ENCODE measurements around the gene DNAJC15. TPM values are rescaled to one million over a fixed set of nuclear protein-coding genes. Genes with fewer than 3 reads are reported as not detected.
"Not testable (repeated sequence)": the region's sequence is repeated elsewhere in the genome, so short reads cannot be mapped to it uniquely, and the experiment has no call there.

DNAJC15 gene
- total RNA-seq, 2 experiments from 2014 or later: 12.5 to 15.7 TPM

- H3K27me3 Mint-ChIP-seq; POLR2A ChIA-PET; H3K4me3 Mint-ChIP-seq; H3K27ac Mint-ChIP-seq; DNase-seq; H3K9me3 Mint-ChIP-seq; ATAC-seq (ENCODE audit: low read depth): not testable (repeated sequence)
- Mint-ChIP-seq H3K36me3 (peaks cover 35% of the 10 kb centered on the region), H3K4me1 (peaks cover 20% of the 10 kb centered on the region)
These were observed 17.4 kb downstream of the DNAJC15 start for GRCh38 chr13:43040581-43041368.

GRCh38 chr13:43041369-43041921, 18.1 kb downstream of the DNAJC15 start:
- no peak overlapping the region for H3K27ac Mint-ChIP-seq
- no peaks in the 10 kb centered on the region for H3K9me3 Mint-ChIP-seq
- ATAC-seq (ENCODE audit: low read depth): no peak
- H3K4me1 Mint-ChIP-seq: peaks cover 20% of the 10 kb centered on the region
- no peaks in the 10 kb centered on the region for H3K27me3 Mint-ChIP-seq
- H3K4me3 Mint-ChIP-seq: no peak overlapping the region
- H3K36me3 Mint-ChIP-seq: peaks cover 38% of the 10 kb centered on the region
- DNase-seq: no peak
- POLR2A ChIA-PET: no interaction called here

- H3K4me1 Mint-ChIP-seq: peaks cover 20% of the 10 kb centered on the region
- H3K36me3 Mint-ChIP-seq: peaks cover 42% of the 10 kb centered on the region
- H3K27ac Mint-ChIP-seq: no peak overlapping the region
- no peak for ATAC-seq (ENCODE audit: low read depth)
- no peak overlapping the region for H3K4me3 Mint-ChIP-seq
- no peak for DNase-seq
- no peaks in the 10 kb centered on the region for H3K9me3 Mint-ChIP-seq
- POLR2A ChIA-PET: no interaction called here
- H3K27me3 Mint-ChIP-seq: no peaks in the 10 kb centered on the region
These were observed 19.1 kb downstream of the DNAJC15 start for GRCh38 chr13:43042410-43042921.

DNA sequence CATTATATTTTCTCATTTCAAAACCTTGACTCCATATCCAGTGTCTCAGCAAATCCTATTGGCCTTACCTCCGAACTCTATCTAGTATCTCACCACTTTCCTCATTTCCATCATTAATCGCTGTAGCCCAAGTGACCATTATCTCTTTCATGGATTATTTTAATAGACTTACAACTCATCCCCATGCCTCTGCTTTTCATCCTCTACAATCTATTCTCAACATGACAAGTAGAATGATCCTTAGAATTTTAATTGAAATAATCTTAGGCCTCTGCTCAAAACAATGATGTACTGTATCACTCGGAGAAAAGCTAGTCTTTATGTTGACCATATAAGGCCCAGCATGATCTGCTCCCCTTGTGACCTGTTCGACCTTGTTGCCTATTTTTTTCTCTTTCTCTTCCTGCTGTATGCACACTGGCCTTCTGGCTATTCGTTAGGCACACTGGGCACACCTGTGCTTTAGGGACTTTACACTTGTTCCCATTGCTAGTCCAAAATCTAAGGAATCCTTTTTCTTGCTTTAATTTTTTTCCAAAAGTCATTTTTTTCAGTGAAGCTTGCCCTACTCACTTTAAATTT, 21.4 kb downstream of the DNAJC15 start:
- Mint-ChIP-seq H3K27ac (no peak overlapping the region), H3K9me3 (no peaks in the 10 kb centered on the region), H3K27me3 (no peaks in the 10 kb centered on the region), H3K4me3 (no peak overlapping the region), H3K36me3 (peaks cover 34% of the 10 kb centered on the region), H3K4me1 (peaks cover 29% of the 10 kb centered on the region)
- ATAC-seq (ENCODE audit: low read depth) (no peak), DNase-seq (no peak)
- POLR2A ChIA-PET: no interaction called here

- H3K4me3 Mint-ChIP-seq; H3K27me3 Mint-ChIP-seq; POLR2A ChIA-PET; ATAC-seq (ENCODE audit: low read depth); H3K27ac Mint-ChIP-seq; DNase-seq; H3K9me3 Mint-ChIP-seq: not testable (repeated sequence)
- H3K4me1 Mint-ChIP-seq: peaks cover 31% of the 10 kb centered on the region
- peaks cover 30% of the 10 kb centered on the region for H3K36me3 Mint-ChIP-seq
These were observed 22.0 kb downstream of the DNAJC15 start for GRCh38 chr13:43045302-43045773.

DNA sequence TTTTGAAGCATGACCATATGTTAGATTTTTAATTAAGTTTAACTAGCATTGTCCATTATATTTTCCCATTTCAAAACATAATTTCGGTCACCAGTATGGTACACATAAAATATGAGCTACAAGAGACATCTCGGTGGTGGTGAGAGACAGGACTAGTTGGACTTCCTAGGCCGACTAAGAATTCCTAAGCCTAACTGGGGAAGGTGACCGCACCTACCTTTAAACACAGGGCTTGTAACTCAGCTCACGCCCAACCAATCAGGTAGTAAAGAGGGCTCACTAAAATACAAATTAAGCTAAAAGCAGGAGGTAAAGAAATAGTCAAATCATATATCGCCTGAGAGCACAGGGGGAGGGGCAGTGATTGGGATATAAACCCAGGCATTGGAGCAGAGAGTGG, 22.9 kb downstream of the DNAJC15 start:
- POLR2A ChIA-PET: interaction anchor here (0.7 to 2.3 kb wide), 2 partner anchors 55 to 652 kb away, joined by 3 to 13 read pairs; partner anchors contain the start of gene EPSTI1
- Mint-ChIP-seq H3K4me1 (peaks cover 26% of the 10 kb centered on the region), H3K27ac (no peak overlapping the region), H3K36me3 (peaks cover 26% of the 10 kb centered on the region), H3K27me3 (no peaks in the 10 kb centered on the region), H3K4me3 (no peak overlapping the region), H3K9me3 (no peaks in the 10 kb centered on the region)
- no peak for ATAC-seq (ENCODE audit: low read depth)
- DNase-seq: no peak

DNA sequence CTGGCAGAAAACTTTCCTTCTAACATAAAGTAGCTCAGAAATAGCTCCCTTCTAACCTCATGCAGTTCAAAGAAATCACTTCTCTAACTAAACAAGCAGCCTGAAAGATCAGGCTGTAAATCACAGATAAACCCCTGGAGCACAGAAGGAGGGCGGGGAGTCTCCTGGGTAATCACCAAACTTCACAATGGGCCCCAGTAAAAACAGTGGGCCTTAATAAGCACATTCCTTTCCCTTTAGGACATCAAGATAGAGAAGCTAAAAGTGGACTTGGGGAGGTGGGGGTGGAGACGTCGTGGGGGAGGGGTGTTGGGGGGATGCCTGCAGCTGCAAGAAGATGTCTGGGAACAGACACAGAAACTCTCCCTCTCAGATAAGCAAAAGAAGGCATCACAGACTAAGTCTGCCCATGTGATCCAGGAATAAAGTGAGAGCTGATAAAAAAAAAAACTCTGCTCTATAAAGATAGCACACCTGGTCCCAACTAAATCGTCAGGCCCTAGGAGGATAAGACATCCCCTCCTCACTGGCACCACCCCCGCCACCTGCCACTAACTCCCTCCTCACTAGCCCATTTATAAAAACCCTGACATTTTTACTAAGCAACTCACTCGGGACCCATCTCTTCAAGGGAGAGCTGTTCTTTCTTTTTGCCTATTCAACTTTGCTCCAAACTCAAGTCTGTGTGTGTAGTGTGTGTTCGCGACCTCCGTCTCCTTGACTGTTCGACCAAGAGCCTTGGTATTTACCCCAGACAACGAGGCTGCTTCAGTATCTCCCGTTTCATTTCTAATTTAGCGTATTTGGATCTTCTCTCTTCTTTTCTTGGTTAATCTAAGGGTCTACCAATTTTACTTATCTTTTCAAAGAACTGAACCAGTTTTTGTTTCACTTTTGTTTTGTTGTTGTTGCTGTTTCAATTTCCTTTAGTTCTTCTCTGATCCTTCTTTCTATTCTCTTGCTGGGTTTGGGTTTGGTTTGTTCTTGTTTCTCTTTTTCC, 31.7 kb downstream of the DNAJC15 start:
- DNase-seq: no peak
- H3K27ac Mint-ChIP-seq: no peak overlapping the region
- POLR2A ChIA-PET: interaction anchor here (2.0 to 5.5 kb wide), 2 partner anchors 31 to 63 kb away, joined by 9 to 37 read pairs; partner anchors contain the start of gene EPSTI1
- peaks cover 9% of the 10 kb centered on the region for H3K36me3 Mint-ChIP-seq
- H3K27me3 Mint-ChIP-seq: no peaks in the 10 kb centered on the region
- H3K4me1 Mint-ChIP-seq: peaks cover 27% of the 10 kb centered on the region
- H3K4me3 Mint-ChIP-seq: no peak overlapping the region
- no peaks in the 10 kb centered on the region for H3K9me3 Mint-ChIP-seq
- peak; percentile 45 for ATAC-seq (ENCODE audit: low read depth)

DNA sequence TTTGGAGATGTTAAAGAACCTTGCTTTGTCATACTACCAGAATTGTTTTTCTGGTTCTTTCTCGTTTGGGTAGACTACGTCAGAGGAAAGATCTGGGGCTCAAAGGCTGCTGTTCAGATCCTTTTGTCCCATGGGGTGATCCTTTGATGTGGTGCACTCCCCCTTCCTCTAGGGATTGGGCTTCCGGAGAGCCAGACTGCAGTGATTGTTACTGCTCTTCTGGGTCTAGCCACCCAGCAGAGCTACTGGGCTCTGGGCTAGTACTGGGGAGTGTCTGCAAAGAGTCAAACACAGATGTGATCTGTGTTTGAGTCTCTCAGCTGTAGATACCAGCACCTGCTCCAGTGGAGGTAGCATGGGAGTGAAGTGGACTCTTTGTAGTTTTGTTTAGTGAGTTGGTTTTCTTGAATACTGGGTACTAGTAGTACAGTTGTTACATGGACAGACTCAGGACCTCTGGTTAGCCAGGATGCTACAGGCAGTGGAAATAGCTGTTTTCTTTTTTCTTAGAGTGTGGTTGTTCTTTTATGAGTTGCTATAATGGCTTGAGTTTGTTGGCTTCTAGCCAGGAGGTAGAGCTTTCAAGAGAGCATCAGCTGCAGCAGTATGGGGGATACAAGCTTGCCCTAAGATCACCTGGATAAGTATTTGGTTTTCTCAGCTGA, 34.4 kb downstream of the DNAJC15 start:
- Mint-ChIP-seq H3K4me3 (peak overlapping the region; percentile 38), H3K36me3 (peaks cover 18% of the 10 kb centered on the region), H3K27ac (peak overlapping the region; percentile 77), H3K4me1 (peaks cover 36% of the 10 kb centered on the region), H3K27me3 (no peaks in the 10 kb centered on the region), H3K9me3 (no peaks in the 10 kb centered on the region)
- peak; percentile 53 for ATAC-seq (ENCODE audit: low read depth)
- DNase-seq: no peak
- POLR2A ChIA-PET: interaction anchor here (1.0 to 5.5 kb wide), 2 partner anchors 35 to 66 kb away, joined by 3 to 37 read pairs; partner anchors contain the start of genes DNAJC15 and EPSTI1

DNA sequence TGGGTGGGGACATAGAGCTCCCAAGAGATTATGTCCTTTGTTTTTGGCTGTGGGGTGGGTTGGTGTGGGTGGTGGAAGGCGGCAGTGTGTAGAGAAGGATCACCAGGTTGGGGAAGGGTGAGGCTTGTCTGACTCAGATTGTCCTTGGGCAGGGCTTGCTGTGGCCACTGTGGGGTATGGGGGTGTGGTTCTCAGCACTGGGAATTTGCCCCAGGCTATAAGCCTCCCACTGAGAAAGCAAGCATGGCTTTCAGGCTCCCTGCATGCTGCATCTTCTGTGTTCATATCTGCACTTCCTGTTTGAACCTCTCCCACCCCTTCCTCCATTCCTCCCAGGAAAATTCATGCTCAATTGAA, 34.9 kb downstream of the DNAJC15 start:
- ATAC-seq (ENCODE audit: low read depth): peak; percentile 32
- Mint-ChIP-seq H3K4me1 (peaks cover 35% of the 10 kb centered on the region), H3K27ac (peak overlapping the region; percentile 77), H3K4me3 (no peak overlapping the region), H3K36me3 (peaks cover 18% of the 10 kb centered on the region), H3K9me3 (no peaks in the 10 kb centered on the region), H3K27me3 (no peaks in the 10 kb centered on the region)
- DNase-seq: no peak
- POLR2A ChIA-PET: interaction anchor here (1.0 to 5.5 kb wide), 2 partner anchors 36 to 66 kb away, joined by 3 to 37 read pairs; partner anchors contain the start of genes DNAJC15 and EPSTI1

GRCh38 chr13:43058831-43059230, 35.4 kb downstream of the DNAJC15 start:
- DNase-seq (no peak), ATAC-seq (ENCODE audit: low read depth) (no peak)
- peaks cover 34% of the 10 kb centered on the region for H3K4me1 Mint-ChIP-seq
- no peaks in the 10 kb centered on the region for H3K9me3 Mint-ChIP-seq
- H3K27ac Mint-ChIP-seq: no peak overlapping the region
- H3K27me3 Mint-ChIP-seq: no peaks in the 10 kb centered on the region
- peaks cover 18% of the 10 kb centered on the region for H3K36me3 Mint-ChIP-seq
- no peak overlapping the region for H3K4me3 Mint-ChIP-seq
- POLR2A ChIA-PET: interaction anchor here (5.5 kb wide), 1 partner anchor 67 kb away, joined by 37 read pairs; the partner anchor contains the start of gene EPSTI1

GRCh38 chr13:43059779-43060178, 36.4 kb downstream of the DNAJC15 start:
- ATAC-seq (ENCODE audit: low read depth); H3K4me3 Mint-ChIP-seq; H3K27me3 Mint-ChIP-seq; POLR2A ChIA-PET; H3K27ac Mint-ChIP-seq; DNase-seq; H3K9me3 Mint-ChIP-seq: not testable (repeated sequence)
- H3K4me1 Mint-ChIP-seq: peaks cover 34% of the 10 kb centered on the region
- H3K36me3 Mint-ChIP-seq: peaks cover 22% of the 10 kb centered on the region

GRCh38 chr13:43060806-43061205, 37.4 kb downstream of the DNAJC15 start:
- peaks cover 34% of the 10 kb centered on the region for H3K4me1 Mint-ChIP-seq
- H3K27ac Mint-ChIP-seq: not testable (repeated sequence)

More at GRCh38 chr13:43060806-43061205, 37.4 kb downstream of the DNAJC15 start:
- H3K27me3 Mint-ChIP-seq; H3K4me3 Mint-ChIP-seq; POLR2A ChIA-PET; DNase-seq; ATAC-seq (ENCODE audit: low read depth); H3K9me3 Mint-ChIP-seq: not testable (repeated sequence)
- peaks cover 22% of the 10 kb centered on the region for H3K36me3 Mint-ChIP-seq

Measured in activated naive CD8-positive, alpha-beta T cell treated with anti-CD3 and anti-CD28 coated beads, Interleukin-2, amount 10 ng/mL, durations not matched to agents 7 days and 5 days (primary cell).